ENCODE measurements around the gene IQGAP2. TPM values are rescaled to one million over a fixed set of nuclear protein-coding genes. Genes with fewer than 3 reads are reported as not detected.
A peak's percentile ranks its signal among the peaks of the same experiment; 100 is the strongest.

The IQGAP2 gene
- total RNA-seq, 6 experiments from 2014 or later = 96.4 to 152 (median 123) TPM

GRCh38 chr5:76438025-76438424 is 34.9 kb downstream of the IQGAP2 start:
- intact Hi-C loops (cut with DNase I) = no loop called here
- no peaks in the 10 kb centered on the region for H3K27me3 ChIP-seq
- no peak for DNase-seq
- peak; percentile 53 to 77 (median 71) for ATAC-seq
- WGBS (ENCODE audit: insufficient coverage, low coverage, low lambda C conversion rate, missing lambda C conversion rate) = 8% methylated on average over 1 of the region's 1 CpG
- no peaks in the 10 kb centered on the region for H3K9me3 ChIP-seq
- peak overlapping the region in 1 of 3 donors; percentile 2 for H3K27ac ChIP-seq
- TF ChIP-seq POLR2A (IDR thresholded peaks at IDR 0.05) (no peak), CTCF (IDR thresholded peaks at IDR 0.05) (no peak)
- no peaks in the 10 kb centered on the region for H3K36me3 ChIP-seq
- H3K4me1 ChIP-seq = peaks cover 0 to 28% (median 8%) of the 10 kb centered on the region in 4 donors
- no peak overlapping the region for H3K4me3 ChIP-seq

- Histone ChIP-seq H3K27me3 (no peaks in the 10 kb centered on the region), H3K36me3 (no peaks in the 10 kb centered on the region), H3K4me1 (peaks cover 0 to 39% (median 11%) of the 10 kb centered on the region in 4 donors), H3K27ac (no peak overlapping the region), H3K4me3 (no peak overlapping the region), H3K9me3 (no peaks in the 10 kb centered on the region)
- ATAC-seq (peak in 3 of 4 donors; percentile 36), DNase-seq (no peak)
- WGBS (ENCODE audit: insufficient coverage, low coverage, low lambda C conversion rate, missing lambda C conversion rate) = 56% methylated on average over 1 of the region's 1 CpG
- TF ChIP-seq CTCF (IDR thresholded peaks at IDR 0.05) (no peak), POLR2A (IDR thresholded peaks at IDR 0.05) (no peak)
- intact Hi-C loops (cut with DNase I) = no loop called here
These were observed 36.1 kb downstream of the IQGAP2 start for GRCh38 chr5:76439201-76439600.

GRCh38 chr5:76439929-76440328 is 36.8 kb downstream of the IQGAP2 start:
- Histone ChIP-seq H3K27ac (no peak overlapping the region), H3K27me3 (no peaks in the 10 kb centered on the region), H3K36me3 (no peaks in the 10 kb centered on the region), H3K4me3 (no peak overlapping the region), H3K4me1 (peaks cover 0 to 38% (median 11%) of the 10 kb centered on the region in 4 donors), H3K9me3 (no peaks in the 10 kb centered on the region)
- intact Hi-C loops (cut with DNase I) = no loop called here
- DNase-seq (no peak), ATAC-seq (no peak)
- TF ChIP-seq POLR2A (IDR thresholded peaks at IDR 0.05) (no peak), CTCF (IDR thresholded peaks at IDR 0.05) (no peak)

DNA sequence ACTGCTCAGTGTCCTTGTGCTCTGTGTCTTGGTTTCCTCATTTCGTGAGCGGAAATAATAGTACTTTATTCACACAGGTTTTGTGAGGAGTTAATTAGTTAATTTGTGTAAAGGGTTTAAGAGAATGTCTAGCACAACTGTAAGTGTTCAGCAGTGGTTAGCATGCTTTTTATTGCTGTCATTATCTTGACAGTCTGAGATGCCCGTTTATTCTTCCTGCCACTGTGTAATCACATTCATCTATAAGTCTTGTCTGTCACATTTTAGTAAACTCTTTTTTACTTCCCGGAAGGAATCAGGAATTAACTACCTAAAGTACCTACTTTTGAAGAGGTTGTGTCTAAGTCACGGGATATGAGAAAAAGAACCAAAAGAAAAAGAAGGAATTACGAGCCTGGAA is 38.0 kb downstream of the IQGAP2 start:
- no peak overlapping the region for H3K4me3 ChIP-seq
- H3K9me3 ChIP-seq = no peaks in the 10 kb centered on the region
- 81% methylated on average over 6 of the region's 6 CpGs for WGBS (ENCODE audit: insufficient coverage, low coverage, low lambda C conversion rate, missing lambda C conversion rate)
- no peaks in the 10 kb centered on the region for H3K36me3 ChIP-seq
- no peak for TF ChIP-seq CTCF (IDR thresholded peaks at IDR 0.05)
- no peak for TF ChIP-seq POLR2A (IDR thresholded peaks at IDR 0.05)
- H3K27ac ChIP-seq = no peak overlapping the region
- H3K27me3 ChIP-seq = no peaks in the 10 kb centered on the region
- no peak for DNase-seq
- peaks cover 0 to 32% (median 11%) of the 10 kb centered on the region in 4 donors for H3K4me1 ChIP-seq
- ATAC-seq = no peak
- intact Hi-C loops (cut with DNase I) = no loop called here

All from right lobe of liver (tissue), 6 donors.